Mesenchymal stem cell (in vitro differentiated cells and primary cell): ENCODE measurements around the gene TBL1X.

Experiments used
- DNase-seq: peaks from one replicate; pipeline ENCODE4 v3.0.0-alpha.2; 2013
- H2AFZ ChIP-seq: one replicate; pipeline ENCODE4 v1.6.1; 2013; ENCODE audit warnings: low read depth, mild to moderate bottlenecking, control low read depth, inconsistent platforms, low read length, moderate library complexity
- H2AK5ac ChIP-seq: 2 replicates; pipeline ENCODE4 v1.6.1; 2013; ENCODE audit warnings: low read length, moderate library complexity, mild to moderate bottlenecking, inconsistent platforms; ENCODE audit not compliant: severe bottlenecking
- H2BK120ac ChIP-seq: one replicate; pipeline ENCODE4 v1.6.1; 2013; ENCODE audit warnings: low read depth, mild to moderate bottlenecking, inconsistent platforms, low read length, moderate library complexity
- H2BK12ac ChIP-seq, 2 experiments: one replicate each; pipeline ENCODE4 v1.6.1; 2013; ENCODE audit warnings: inconsistent platforms in 2 of 2, low read length in 2 of 2, mild to moderate bottlenecking in 2 of 2, moderate library complexity in 2 of 2, control low read depth in 1 of 2
- H2BK15ac ChIP-seq: one replicate; pipeline ENCODE4 v1.6.1; 2013; ENCODE audit warnings: mild to moderate bottlenecking, low read depth, inconsistent platforms; ENCODE audit not compliant: poor library complexity, severe bottlenecking
- H2BK5ac ChIP-seq: 2 replicates; pipeline ENCODE4 v1.6.1; 2013; ENCODE audit warnings: low read depth, mild to moderate bottlenecking, low read length, control low read depth, inconsistent platforms; ENCODE audit not compliant: poor library complexity, severe bottlenecking
- H3K14ac ChIP-seq, 2 experiments: one replicate each; pipeline ENCODE4 v1.6.1; 2013; ENCODE audit warnings: inconsistent platforms in 2 of 2, low read length in 2 of 2, control low read depth in 1 of 2, mild to moderate bottlenecking in 1 of 2, moderate library complexity in 1 of 2
- H3K18ac ChIP-seq, 2 experiments: one replicate each; pipeline ENCODE4 v1.6.1; 2013; ENCODE audit warnings: inconsistent platforms in 2 of 2, low read length in 2 of 2, control low read depth in 1 of 2, low read depth in 1 of 2, mild to moderate bottlenecking in 1 of 2
- H3K23ac ChIP-seq, 2 experiments: one replicate each; pipeline ENCODE4 v1.6.1; 2013; ENCODE audit warnings: inconsistent platforms in 2 of 2, low read length in 2 of 2, mild to moderate bottlenecking in 2 of 2, moderate library complexity in 2 of 2, control low read depth in 1 of 2
- H3K27ac ChIP-seq: 2 replicates; pipeline ENCODE4 v1.5.1; 2013; ENCODE audit warnings: mild to moderate bottlenecking, moderate library complexity, low read length, control low read depth, inconsistent platforms; ENCODE audit not compliant: poor library complexity, severe bottlenecking
- H3K27me3 ChIP-seq, 2 experiments: 2 replicates each; pipeline versions ENCODE4 v1.6.1 to v1.7.0; 2013; ENCODE audit warnings: low read length in 2 of 2, mild to moderate bottlenecking in 2 of 2, moderate library complexity in 2 of 2, control low read depth in 1 of 2, inconsistent platforms in 1 of 2; ENCODE audit not compliant: control insufficient read depth in 1 of 2, insufficient read depth in 1 of 2
- H3K36me3 ChIP-seq, 2 experiments: 2 replicates each; pipeline versions ENCODE4 v1.6.1 to v1.7.0; 2013; ENCODE audit warnings: low read length in 2 of 2, control low read depth in 1 of 2, inconsistent platforms in 1 of 2, low read depth in 1 of 2, mild to moderate bottlenecking in 1 of 2; ENCODE audit not compliant: insufficient read depth in 2 of 2, control insufficient read depth in 1 of 2
- H3K4ac ChIP-seq, 2 experiments: one replicate each; pipeline ENCODE4 v1.6.1; 2013; ENCODE audit warnings: inconsistent platforms in 2 of 2, low read length in 2 of 2, mild to moderate bottlenecking in 2 of 2, moderate library complexity in 2 of 2, control low read depth in 1 of 2, low read depth in 1 of 2
- H3K4me1 ChIP-seq: 2 replicates; pipeline ENCODE4 v1.6.1; 2013; ENCODE audit warnings: low read depth, low read length, control low read depth; ENCODE audit not compliant: control insufficient read depth, insufficient read depth
- H3K4me2 ChIP-seq: 2 replicates; pipeline ENCODE4 v1.6.1; 2013; ENCODE audit warnings: low read length, mild to moderate bottlenecking, inconsistent platforms; ENCODE audit not compliant: poor library complexity, severe bottlenecking
- H3K4me3 ChIP-seq, 2 experiments: 2 replicates each; pipeline versions ENCODE4 v1.5.1 to v1.7.0; 2013; ENCODE audit warnings: low read length in 2 of 2, mild to moderate bottlenecking in 2 of 2, control low read depth in 1 of 2, low read depth in 1 of 2; ENCODE audit not compliant: insufficient read depth in 1 of 2
- H3K79me1 ChIP-seq: replicated peaks from 2 replicates; pipeline ENCODE4 v1.6.1; 2013; ENCODE audit warnings: mild to moderate bottlenecking, control low read depth, low read length, inconsistent platforms; ENCODE audit not compliant: poor library complexity, severe bottlenecking
- H3K9ac ChIP-seq: 2 replicates; pipeline ENCODE4 v1.7.0; 2013; ENCODE audit warnings: mild to moderate bottlenecking, low read length, moderate library complexity
- H3K9me3 ChIP-seq: 2 replicates; pipeline ENCODE4 v1.7.0; 2013; ENCODE audit warnings: mild to moderate bottlenecking, low read length; ENCODE audit not compliant: control insufficient read depth
- H4K8ac ChIP-seq: one replicate; pipeline ENCODE4 v1.6.1; 2013; ENCODE audit warnings: inconsistent platforms, mild to moderate bottlenecking, low read length, moderate library complexity
- H4K91ac ChIP-seq: one replicate; pipeline ENCODE4 v1.6.1; 2013; ENCODE audit warnings: mild to moderate bottlenecking, low read length, inconsistent platforms
- WGBS: methylation state at CpG from one replicate; pipeline ENCODE4 v1.1.7; 2013; ENCODE audit warnings: mixed read lengths; 5-methylcytosine and 5-hydroxymethylcytosine counted together

Gene TBL1X

DNA sequence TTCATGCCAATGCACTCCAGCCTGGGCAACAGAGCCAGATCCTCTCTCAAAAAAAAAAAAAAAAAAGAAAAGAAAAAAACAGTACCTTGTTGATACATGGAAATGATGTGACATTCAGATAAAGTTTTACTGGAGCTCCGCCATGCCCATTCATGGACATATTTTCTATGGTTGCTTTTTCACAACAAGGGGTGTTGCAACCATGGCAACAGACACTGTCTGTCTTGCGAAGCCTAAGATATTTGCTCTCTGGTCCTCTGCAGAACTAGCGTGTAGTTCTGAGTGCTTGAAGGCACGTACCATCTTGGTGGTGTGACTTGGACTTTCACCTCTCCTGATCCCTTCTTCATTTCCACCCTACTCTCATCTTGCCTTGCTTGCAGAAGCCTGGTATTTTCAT, 53.2 kb downstream of the TBL1X start:
- peaks cover 0 to 5% of the 10 kb centered on the region in 2 experiments for H3K36me3 ChIP-seq

GRCh38 chrX:9518889-9519288, 54.0 kb downstream of the TBL1X start:
- no peak overlapping the region for H2AK5ac ChIP-seq
- no peak overlapping the region for H2BK12ac ChIP-seq
- H2BK15ac ChIP-seq, result no peak overlapping the region
- H3K36me3 ChIP-seq, result peaks cover 0 to 1% of the 10 kb centered on the region in 2 experiments
- H3K27me3 ChIP-seq, result no peaks in the 10 kb centered on the region
- no peak overlapping the region for H2BK120ac ChIP-seq
- H3K4ac ChIP-seq, result no peak overlapping the region
- H3K14ac ChIP-seq, result no peak overlapping the region
- no peak overlapping the region for H3K27ac ChIP-seq
- H3K79me1 ChIP-seq, result peaks cover 9% of the 10 kb centered on the region
- H3K18ac ChIP-seq, result no peak overlapping the region
- no peak overlapping the region for H3K4me2 ChIP-seq
- no peak overlapping the region for H3K23ac ChIP-seq
- 100% methylated on average over 4 of the region's 5 CpGs for WGBS
- no peak overlapping the region for H4K8ac ChIP-seq
- no peak for DNase-seq
- no peaks in the 10 kb centered on the region for H3K9me3 ChIP-seq
- peaks cover 5% of the 10 kb centered on the region for H3K4me1 ChIP-seq
- H2AFZ ChIP-seq, result no peak overlapping the region
- H4K91ac ChIP-seq, result no peak overlapping the region
- no peak overlapping the region for H3K9ac ChIP-seq
- no peak overlapping the region for H3K4me3 ChIP-seq
- H2BK5ac ChIP-seq, result no peak overlapping the region

More for the DNA sequence above, 53.2 kb downstream of the TBL1X start:
- Histone ChIP-seq H3K79me1 (peaks cover 10% of the 10 kb centered on the region), H3K27ac (no peak overlapping the region), H2BK5ac (no peak overlapping the region), H3K9me3 (no peaks in the 10 kb centered on the region), H2BK120ac (no peak overlapping the region), H2BK12ac (no peak overlapping the region), H3K4me2 (no peak overlapping the region), H3K18ac (no peak overlapping the region), H4K91ac (no peak overlapping the region), H2AK5ac (no peak overlapping the region), H4K8ac (no peak overlapping the region), H3K9ac (no peak overlapping the region), H3K14ac (no peak overlapping the region), H3K23ac (no peak overlapping the region), H3K27me3 (no peaks in the 10 kb centered on the region), H3K4me1 (peaks cover 3% of the 10 kb centered on the region), H2AFZ (no peak overlapping the region), H2BK15ac (no peak overlapping the region), H3K4me3 (no peak overlapping the region), H3K4ac (no peak overlapping the region)
- WGBS, result 96% methylated on average over 4 of the region's 4 CpGs
- no peak for DNase-seq

- Histone ChIP-seq H4K8ac (no peak overlapping the region), H2BK12ac (no peak overlapping the region), H4K91ac (no peak overlapping the region), H3K14ac (no peak overlapping the region), H3K36me3 (no peaks in the 10 kb centered on the region), H2AK5ac (no peak overlapping the region), H2AFZ (no peak overlapping the region), H3K4me3 (no peak overlapping the region), H3K9me3 (no peaks in the 10 kb centered on the region), H3K79me1 (peaks cover 9% of the 10 kb centered on the region), H3K18ac (no peak overlapping the region), H3K27ac (no peak overlapping the region), H3K4ac (no peak overlapping the region), H2BK120ac (no peak overlapping the region), H3K4me1 (peaks cover 5% of the 10 kb centered on the region), H3K9ac (peak overlapping the region; percentile 32), H3K27me3 (no peaks in the 10 kb centered on the region), H3K4me2 (no peak overlapping the region), H2BK5ac (no peak overlapping the region), H3K23ac (no peak overlapping the region), H2BK15ac (no peak overlapping the region)
- DNase-seq, result no peak
- WGBS, result 68% methylated on average over 6 of the region's 8 CpGs
These were observed 54.8 kb downstream of the TBL1X start for GRCh38 chrX:9519546-9520216.

DNA sequence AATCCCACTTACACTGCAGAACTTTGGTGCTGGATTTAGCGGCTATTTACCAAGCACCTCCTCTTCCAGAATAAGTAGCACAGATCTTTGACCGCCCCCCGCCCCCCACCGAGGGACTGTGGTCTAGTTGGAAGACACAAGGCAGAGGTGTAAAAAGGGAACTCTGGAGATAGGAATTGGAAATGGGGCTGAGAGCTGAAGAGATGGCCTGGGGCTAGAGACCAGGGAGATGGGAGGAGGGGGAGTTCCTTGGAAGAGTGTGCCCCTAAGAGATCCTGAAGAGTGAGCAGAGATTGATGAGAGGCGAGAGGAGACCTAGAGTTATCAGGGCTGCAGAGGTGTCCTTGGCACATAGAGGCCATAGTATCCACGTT, 55.3 kb downstream of the TBL1X start:
- no peak overlapping the region for H3K18ac ChIP-seq
- H2BK12ac ChIP-seq, result no peak overlapping the region
- no peak overlapping the region for H3K23ac ChIP-seq
- H3K27ac ChIP-seq, result no peak overlapping the region
- H3K4ac ChIP-seq, result no peak overlapping the region
- no peaks in the 10 kb centered on the region for H3K27me3 ChIP-seq
- H3K4me2 ChIP-seq, result no peak overlapping the region
- no peak overlapping the region for H4K91ac ChIP-seq
- H2AFZ ChIP-seq, result no peak overlapping the region
- no peak overlapping the region for H2AK5ac ChIP-seq
- no peaks in the 10 kb centered on the region for H3K36me3 ChIP-seq
- 50% methylated on average over 5 of the region's 6 CpGs for whole genome bisulfite sequencing
- H3K4me1 ChIP-seq, result peaks cover 5% of the 10 kb centered on the region
- H3K14ac ChIP-seq, result no peak overlapping the region
- H2BK5ac ChIP-seq, result no peak overlapping the region
- no peaks in the 10 kb centered on the region for H3K9me3 ChIP-seq
- H2BK15ac ChIP-seq, result no peak overlapping the region
- H3K79me1 ChIP-seq, result peaks cover 9% of the 10 kb centered on the region
- H4K8ac ChIP-seq, result no peak overlapping the region
- no peak overlapping the region for H2BK120ac ChIP-seq
- no peak for DNase-seq
- H3K9ac ChIP-seq, result no peak overlapping the region
- no peak overlapping the region for H3K4me3 ChIP-seq
